Naive B cell (primary cell): ENCODE measurements around the gene CELSR1. TPM values are rescaled to one million over a fixed set of nuclear protein-coding genes. Genes with fewer than 3 reads are reported as not detected.
A peak's percentile ranks its signal among the peaks of the same experiment; 100 is the strongest.
"Not testable (repeated sequence)": the region's sequence is repeated elsewhere in the genome, so short reads cannot be mapped to it uniquely, and the experiment has no call there.

Experiments
- ATAC-seq, 2 donors: fragments of 150-1000 bp; cut with Tn5 transposase; 2 replicates each; pipeline ENCODE4 v1.10.0; 2021; ENCODE audit warnings: low read depth in 2 of 2, mild to moderate bottlenecking in 2 of 2, moderate library complexity in 2 of 2
- DNase-seq: peaks from one replicate; pipeline ENCODE4 v3.0.0; 2022
- H3K27ac Mint-ChIP-seq, 6 donors: one replicate each; pipeline ENCODE4 v1.8.0; 2020 to 2022; ENCODE audit warnings: mild to moderate bottlenecking in 6 of 6, mixed read lengths in 6 of 6, moderate library complexity in 5 of 6, inconsistent platforms in 2 of 6
- H3K27me3 Mint-ChIP-seq, 3 donors: one replicate each; pipeline ENCODE4 v1.8.0; 2021 to 2022; ENCODE audit warnings: mixed read lengths in 3 of 3, mild to moderate bottlenecking in 1 of 3
- H3K36me3 Mint-ChIP-seq, 2 donors: one replicate each; pipeline ENCODE4 v1.8.0; 2020 to 2022; ENCODE audit warnings: mixed read lengths in 2 of 2, inconsistent platforms in 1 of 2, mild to moderate bottlenecking in 1 of 2
- H3K4me1 Mint-ChIP-seq, 3 donors: one replicate each; pipeline ENCODE4 v1.8.0; 2020 to 2022; ENCODE audit warnings: mixed read lengths in 3 of 3, inconsistent platforms in 1 of 3, mild to moderate bottlenecking in 1 of 3, moderate library complexity in 1 of 3
- H3K4me3 Mint-ChIP-seq, 8 donors: one replicate each; pipeline ENCODE4 v1.8.0; 2020 to 2022; ENCODE audit warnings: mild to moderate bottlenecking in 8 of 8, mixed read lengths in 8 of 8, moderate library complexity in 8 of 8, inconsistent platforms in 2 of 8
- H3K9me3 Mint-ChIP-seq, 7 donors: one replicate each; pipeline ENCODE4 v1.8.0; 2020 to 2022; ENCODE audit warnings: mixed read lengths in 7 of 7, mild to moderate bottlenecking in 5 of 7, inconsistent platforms in 2 of 7, moderate library complexity in 1 of 7
- polyA plus RNA-seq, 6 donors: library from polyadenylated mRNA; unstranded; fragments of 300-500 nt; fragmentation: Illumina TruSeq; gene quantifications; one replicate each; pipeline ENCODE4 v1.2.3, GENCODE V29; 2021; ENCODE audit warnings: low read depth in 6 of 6

CELSR1 gene
- polyA plus RNA-seq, 6 donors from 2014 or later, result 0.94 to 3.9 (median 2.1) TPM

DNA sequence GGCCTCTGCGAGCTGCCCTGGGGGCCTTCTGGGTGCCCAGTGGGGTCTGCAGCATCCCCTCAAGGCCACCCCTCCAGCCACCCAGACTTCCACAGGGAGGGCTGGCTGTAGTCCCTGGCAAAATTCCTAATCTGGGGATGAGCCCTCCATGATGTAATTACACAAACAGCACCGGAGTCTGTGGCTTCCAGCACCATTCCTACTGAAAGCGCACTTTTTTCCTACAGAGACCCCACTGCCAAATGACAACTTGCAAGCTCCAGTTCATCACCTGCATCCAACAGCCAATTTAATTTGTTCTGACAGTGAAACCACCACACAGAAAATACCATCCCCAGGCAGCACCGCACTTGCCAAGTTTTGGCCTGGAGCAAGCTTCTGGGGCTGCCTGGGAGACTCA, 131.5 kb downstream of the CELSR1 start:
- Mint-ChIP-seq H3K9me3 (no peaks in the 10 kb centered on the region), H3K4me3 (no peak overlapping the region), H3K4me1 (peaks cover 0 to 5% (median 0%) of the 10 kb centered on the region in 3 donors), H3K27me3 (no peaks in the 10 kb centered on the region), H3K27ac (no peak overlapping the region), H3K36me3 (peaks cover 7 to 12% of the 10 kb centered on the region in 2 donors)
- no peak for ATAC-seq
- no peak for DNase-seq

DNA sequence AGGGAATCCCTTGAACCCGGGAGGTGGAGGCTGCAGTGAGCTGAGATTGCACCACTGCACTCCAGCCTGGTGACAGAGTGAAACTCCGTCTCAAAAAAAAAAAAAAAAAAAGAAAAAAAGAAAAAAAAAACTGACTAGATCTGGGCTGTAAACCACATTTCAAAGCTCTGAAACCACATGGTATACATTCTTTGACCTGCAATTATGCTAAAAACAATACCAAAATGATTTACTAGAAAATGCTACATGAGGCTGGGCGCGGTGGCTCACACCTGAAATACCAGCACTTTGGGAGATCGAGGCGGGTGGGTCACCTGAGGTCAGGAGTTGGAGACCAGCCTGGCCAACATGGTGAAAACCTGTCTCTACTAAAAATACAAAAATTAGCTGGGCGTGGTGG, 133.5 kb downstream of the CELSR1 start:
- H3K9me3 Mint-ChIP-seq, ATAC-seq, H3K27ac Mint-ChIP-seq, H3K4me3 Mint-ChIP-seq, H3K4me1 Mint-ChIP-seq, H3K27me3 Mint-ChIP-seq, DNase-seq: not testable (repeated sequence)
- peaks cover 7 to 12% of the 10 kb centered on the region in 2 donors for H3K36me3 Mint-ChIP-seq

DNA sequence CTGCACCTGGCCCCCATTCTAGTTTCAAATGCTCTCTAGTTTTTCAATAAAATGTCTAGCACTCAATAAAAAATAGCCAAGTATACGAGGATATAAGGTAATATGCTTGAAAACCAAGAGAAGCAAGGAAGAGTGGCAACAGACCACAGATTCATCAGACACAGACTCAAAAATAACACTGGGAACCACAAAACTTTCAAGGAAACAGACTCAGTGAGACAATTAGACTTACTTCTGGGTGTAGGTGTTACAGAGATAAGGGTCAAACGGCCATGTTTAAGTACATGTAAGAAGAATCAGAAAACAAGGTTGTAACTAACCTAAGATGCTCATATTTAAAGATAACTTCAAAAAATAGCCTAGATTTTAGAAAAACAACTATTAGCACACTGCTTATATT, 134.9 kb downstream of the CELSR1 start:
- H3K36me3 Mint-ChIP-seq, result peaks cover 7 to 8% of the 10 kb centered on the region in 2 donors
- DNase-seq (no peak), ATAC-seq (no peak)
- peaks cover 0 to 4% (median 0%) of the 10 kb centered on the region in 3 donors for H3K4me1 Mint-ChIP-seq
- no peaks in the 10 kb centered on the region for H3K27me3 Mint-ChIP-seq
- H3K9me3 Mint-ChIP-seq, result no peaks in the 10 kb centered on the region
- no peak overlapping the region for H3K27ac Mint-ChIP-seq
- no peak overlapping the region for H3K4me3 Mint-ChIP-seq

DNA sequence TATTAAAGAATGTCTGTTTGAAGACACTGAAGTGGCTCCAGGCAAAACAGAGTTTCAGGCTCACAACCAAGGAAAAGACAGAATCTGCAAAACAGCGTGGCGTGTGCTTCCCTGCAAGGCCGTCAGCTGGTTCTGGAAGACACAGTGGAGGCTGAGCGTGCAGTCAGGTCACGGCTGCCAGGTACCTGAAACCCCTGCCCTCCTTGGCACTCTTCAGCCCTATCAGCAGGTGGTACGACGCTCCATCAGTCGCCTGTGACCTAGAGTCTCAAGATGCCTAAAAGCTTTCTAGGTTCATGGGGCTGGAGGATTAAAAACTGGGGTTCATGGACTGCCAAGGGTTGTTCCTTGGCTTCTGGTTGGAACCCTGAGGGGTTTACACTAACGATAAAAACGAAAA, 136.1 kb downstream of the CELSR1 start:
- Mint-ChIP-seq H3K36me3 (peaks cover 0 to 7% of the 10 kb centered on the region in 2 donors), H3K4me1 (no peaks in the 10 kb centered on the region), H3K27ac (no peak overlapping the region), H3K4me3 (no peak overlapping the region), H3K27me3 (no peaks in the 10 kb centered on the region), H3K9me3 (no peaks in the 10 kb centered on the region)
- DNase-seq, result no peak
- ATAC-seq, result no peak

DNA sequence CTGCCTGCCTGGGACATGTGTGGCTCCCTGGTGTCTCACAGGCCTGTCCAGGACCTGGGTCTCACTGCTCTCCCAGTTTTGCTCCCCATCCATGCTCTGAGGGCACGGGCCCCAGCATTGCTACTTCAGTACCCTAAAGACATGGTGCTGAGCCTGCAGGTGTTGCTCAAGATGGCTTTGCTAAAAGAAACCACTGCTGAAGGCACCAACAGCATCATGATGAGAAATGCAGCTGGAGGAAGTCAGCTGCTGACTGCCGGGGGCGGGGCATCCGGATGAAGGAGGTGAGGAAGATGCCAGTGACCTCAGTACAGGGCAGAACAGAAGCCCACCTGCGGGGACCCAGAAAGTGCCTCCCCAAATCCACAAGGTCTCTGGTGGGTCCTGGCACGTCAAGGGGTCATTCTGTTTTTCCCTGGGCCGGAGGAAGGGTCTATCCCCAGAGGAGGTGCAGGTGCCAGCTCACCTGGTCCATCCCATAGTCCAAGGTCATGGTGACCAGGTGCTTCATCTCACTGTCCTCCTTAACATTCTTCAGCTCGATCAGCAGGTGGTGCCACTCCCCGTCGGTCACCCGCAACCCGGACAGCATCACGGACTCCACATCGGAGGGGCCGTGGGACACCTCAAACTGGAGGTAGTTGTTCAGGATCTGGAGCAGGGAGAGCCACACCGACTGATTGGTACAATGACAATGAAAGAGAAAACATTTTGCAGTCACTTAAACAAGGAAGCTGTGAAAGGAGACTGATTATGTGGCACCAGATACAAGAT, 138.0 kb downstream of the CELSR1 start:
- H3K27me3 Mint-ChIP-seq, result no peaks in the 10 kb centered on the region
- ATAC-seq, result no peak
- no peak overlapping the region for H3K4me3 Mint-ChIP-seq
- H3K9me3 Mint-ChIP-seq, result no peaks in the 10 kb centered on the region
- no peaks in the 10 kb centered on the region for H3K4me1 Mint-ChIP-seq
- peak overlapping the region in 1 of 6 donors; percentile 12 for H3K27ac Mint-ChIP-seq
- DNase-seq, result no peak
- H3K36me3 Mint-ChIP-seq, result peaks cover 7% of the 10 kb centered on the region in 2 donors

DNA sequence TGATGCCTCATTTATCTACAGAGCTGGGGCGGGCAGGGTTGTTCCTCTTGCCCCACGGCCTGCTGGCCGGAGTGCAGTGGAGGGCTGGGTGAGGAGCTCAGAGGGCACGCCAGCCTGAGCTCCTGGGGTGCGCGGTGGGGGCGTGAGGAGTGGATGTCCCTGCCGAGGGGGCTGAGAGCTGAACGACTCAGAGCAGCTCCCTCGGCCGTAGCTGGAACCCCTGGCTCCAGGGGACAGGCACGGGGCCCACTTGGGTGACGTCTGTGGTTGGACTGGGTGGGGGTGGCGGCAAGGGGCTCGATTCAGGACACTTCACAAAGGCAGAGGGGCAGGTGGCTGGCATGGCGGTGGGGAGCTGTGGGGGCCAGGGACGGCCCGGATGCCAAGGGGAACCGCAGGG, 139.5 kb downstream of the CELSR1 start:
- DNase-seq (no peak), ATAC-seq (no peak)
- Mint-ChIP-seq H3K9me3 (no peaks in the 10 kb centered on the region), H3K4me1 (no peaks in the 10 kb centered on the region), H3K4me3 (peak overlapping the region in 1 of 8 donors; percentile 66), H3K36me3 (peaks cover 6 to 7% of the 10 kb centered on the region in 2 donors), H3K27me3 (no peaks in the 10 kb centered on the region), H3K27ac (no peak overlapping the region)

DNA sequence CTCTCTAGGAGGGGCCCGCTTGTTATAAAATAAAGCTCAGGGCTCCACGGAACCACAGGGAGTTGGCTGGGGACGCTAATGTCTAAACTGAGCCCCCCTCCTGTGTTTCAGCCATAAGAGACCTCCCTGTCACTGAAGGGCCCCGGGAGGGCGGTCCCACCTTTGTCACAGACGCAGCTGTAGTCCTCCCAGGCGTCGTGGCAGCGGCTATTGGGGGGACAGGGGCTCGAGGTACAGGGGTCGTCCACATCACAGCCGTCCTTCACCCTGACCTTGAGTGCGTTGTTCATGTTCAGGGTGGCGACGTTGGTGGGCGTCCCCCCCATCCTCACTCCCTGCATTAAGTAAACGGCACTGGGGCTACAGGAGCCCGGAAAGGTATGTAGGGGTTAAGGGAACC, 139.9 kb downstream of the CELSR1 start:
- H3K4me1 Mint-ChIP-seq, result no peaks in the 10 kb centered on the region
- H3K36me3 Mint-ChIP-seq, result peaks cover 2 to 7% of the 10 kb centered on the region in 2 donors
- H3K27me3 Mint-ChIP-seq, result no peaks in the 10 kb centered on the region
- DNase-seq, result no peak
- H3K4me3 Mint-ChIP-seq, result no peak overlapping the region
- H3K27ac Mint-ChIP-seq, result peak overlapping the region in 1 of 6 donors; percentile 67
- no peaks in the 10 kb centered on the region for H3K9me3 Mint-ChIP-seq
- ATAC-seq, result no peak

DNA sequence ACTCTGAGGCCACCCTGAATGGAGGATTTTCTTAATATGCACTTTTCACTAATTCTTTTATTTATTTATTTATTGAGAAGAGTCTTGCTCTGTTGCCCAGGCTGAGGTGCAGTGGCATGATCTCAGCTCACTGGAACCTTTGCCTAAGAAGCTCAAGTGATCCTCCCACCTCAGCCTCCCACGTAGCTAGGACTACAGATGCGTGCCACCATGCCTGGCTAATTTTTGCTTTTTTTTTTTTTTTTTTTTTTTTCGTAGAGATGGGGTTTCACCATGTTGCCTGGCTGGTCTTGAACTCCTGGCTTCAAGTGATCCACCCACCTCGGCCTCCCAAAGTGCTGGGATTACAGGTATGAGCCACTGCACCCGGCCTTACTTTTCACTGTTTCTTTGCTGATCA, 140.4 kb downstream of the CELSR1 start:
- H3K27ac Mint-ChIP-seq, result peak overlapping the region in 1 of 6 donors; percentile 67
- not testable (repeated sequence) for H3K27me3 Mint-ChIP-seq, H3K4me3 Mint-ChIP-seq, H3K9me3 Mint-ChIP-seq, ATAC-seq, H3K4me1 Mint-ChIP-seq, H3K36me3 Mint-ChIP-seq, DNase-seq

DNA sequence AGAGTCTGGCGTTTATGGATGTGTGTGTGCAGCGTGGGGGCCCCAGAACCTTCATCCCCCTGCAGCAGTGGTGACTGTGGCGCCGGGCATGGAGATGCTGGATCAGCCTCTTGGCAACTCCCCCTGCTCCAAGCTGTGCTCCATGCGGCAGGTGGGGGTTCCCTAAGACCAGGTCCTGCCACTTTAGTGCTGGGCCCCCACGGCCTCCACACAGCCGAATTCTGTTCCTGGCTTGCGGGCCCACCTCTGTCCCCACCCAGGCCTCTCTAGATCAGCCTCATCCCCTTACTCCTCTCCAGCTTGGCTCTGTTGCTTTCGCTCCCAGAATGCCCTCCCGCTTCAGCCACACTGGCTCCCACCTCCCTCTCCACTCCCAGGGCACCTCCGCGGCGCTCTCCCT, 142.3 kb downstream of the CELSR1 start:
- H3K9me3 Mint-ChIP-seq, result no peaks in the 10 kb centered on the region
- DNase-seq (no peak), ATAC-seq (no peak)
- no peaks in the 10 kb centered on the region for H3K4me1 Mint-ChIP-seq
- H3K4me3 Mint-ChIP-seq, result no peak overlapping the region
- peaks cover 0 to 7% of the 10 kb centered on the region in 2 donors for H3K36me3 Mint-ChIP-seq
- H3K27me3 Mint-ChIP-seq, result no peaks in the 10 kb centered on the region
- no peak overlapping the region for H3K27ac Mint-ChIP-seq

DNA sequence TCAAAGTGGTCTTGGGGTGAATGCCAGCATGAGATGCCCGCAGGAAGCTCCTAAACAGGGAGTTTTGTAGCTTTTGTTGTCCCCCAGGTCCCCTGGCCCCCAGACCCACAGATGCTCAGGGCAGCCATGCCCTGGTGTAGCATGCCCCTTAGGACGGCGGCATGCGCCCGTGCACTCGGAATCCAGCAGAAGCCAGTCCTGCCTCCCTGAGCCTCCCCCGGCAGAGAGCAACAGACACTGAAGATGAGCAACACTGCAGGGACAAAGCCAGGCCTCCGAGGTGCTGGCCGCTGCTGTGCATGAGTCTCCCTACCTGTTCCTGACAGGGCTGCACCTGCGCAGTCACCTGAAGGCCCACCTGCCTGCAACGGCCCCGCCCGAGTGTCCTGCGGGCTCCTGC, 142.8 kb downstream of the CELSR1 start:
- Mint-ChIP-seq H3K36me3 (peaks cover 0 to 7% of the 10 kb centered on the region in 2 donors), H3K27me3 (peaks cover 0 to 4% (median 0%) of the 10 kb centered on the region in 3 donors), H3K4me1 (no peaks in the 10 kb centered on the region), H3K9me3 (no peaks in the 10 kb centered on the region), H3K27ac (no peak overlapping the region), H3K4me3 (no peak overlapping the region)
- ATAC-seq, result no peak
- no peak for DNase-seq

DNA sequence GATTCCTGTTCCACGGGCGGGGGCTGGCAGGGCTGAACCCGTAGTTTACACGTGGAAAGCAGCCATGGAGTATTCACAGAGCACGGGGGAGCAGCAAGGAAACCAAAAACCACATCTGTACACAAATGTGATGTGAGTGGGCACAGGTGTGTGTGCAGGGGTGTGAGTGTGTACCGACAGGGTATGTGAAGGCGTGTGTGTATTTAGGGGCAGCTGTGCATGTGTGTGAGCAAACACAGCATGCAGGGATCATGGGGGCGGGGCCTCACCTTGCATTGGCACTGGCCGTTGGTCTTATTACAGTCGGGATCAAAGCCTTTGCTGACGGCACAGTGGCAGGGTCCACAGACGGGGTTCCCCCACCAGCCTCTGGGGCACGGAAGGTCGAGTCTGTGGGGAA, 143.5 kb downstream of the CELSR1 start:
- DNase-seq (no peak), ATAC-seq (no peak)
- Mint-ChIP-seq H3K4me1 (no peaks in the 10 kb centered on the region), H3K9me3 (no peaks in the 10 kb centered on the region), H3K36me3 (peaks cover 0 to 7% of the 10 kb centered on the region in 2 donors), H3K4me3 (no peak overlapping the region), H3K27me3 (peaks cover 0 to 5% (median 0%) of the 10 kb centered on the region in 3 donors), H3K27ac (no peak overlapping the region)

DNA sequence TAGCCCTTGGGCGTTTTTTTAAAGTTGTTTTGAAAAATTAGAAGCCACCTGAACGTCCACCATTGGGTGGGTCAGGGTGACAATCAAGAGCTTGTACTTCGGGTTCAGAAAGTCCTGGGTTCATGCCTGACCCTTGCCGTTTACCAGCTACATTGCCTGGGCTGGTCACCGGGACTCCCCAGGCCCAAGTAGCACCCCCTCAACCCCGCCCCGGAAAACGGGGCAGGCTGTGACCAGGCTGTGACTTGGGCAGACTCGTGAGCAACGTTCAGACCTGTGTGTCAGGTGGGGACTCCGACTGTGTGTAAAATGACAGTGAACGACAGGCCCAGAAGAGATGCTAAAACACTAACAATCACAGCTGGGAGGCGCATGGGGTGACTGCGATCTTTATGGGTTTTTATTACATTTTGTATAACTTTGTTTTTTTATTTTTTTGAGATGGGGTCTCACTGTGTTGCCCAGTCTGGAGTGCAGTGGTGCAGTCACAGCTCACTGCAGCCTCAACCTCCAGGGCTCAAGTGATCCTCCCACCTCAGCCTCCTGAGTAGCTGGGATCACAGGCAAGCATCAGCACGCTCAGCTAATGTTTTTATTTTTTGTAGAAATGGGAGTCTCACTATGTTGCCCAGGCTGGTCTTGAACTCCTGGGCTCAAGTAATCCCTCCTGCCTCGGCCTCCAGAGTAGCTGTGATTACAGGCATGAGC, 145.1 kb downstream of the CELSR1 start:
- peaks cover 0 to 5% (median 0%) of the 10 kb centered on the region in 3 donors for H3K27me3 Mint-ChIP-seq

DNA sequence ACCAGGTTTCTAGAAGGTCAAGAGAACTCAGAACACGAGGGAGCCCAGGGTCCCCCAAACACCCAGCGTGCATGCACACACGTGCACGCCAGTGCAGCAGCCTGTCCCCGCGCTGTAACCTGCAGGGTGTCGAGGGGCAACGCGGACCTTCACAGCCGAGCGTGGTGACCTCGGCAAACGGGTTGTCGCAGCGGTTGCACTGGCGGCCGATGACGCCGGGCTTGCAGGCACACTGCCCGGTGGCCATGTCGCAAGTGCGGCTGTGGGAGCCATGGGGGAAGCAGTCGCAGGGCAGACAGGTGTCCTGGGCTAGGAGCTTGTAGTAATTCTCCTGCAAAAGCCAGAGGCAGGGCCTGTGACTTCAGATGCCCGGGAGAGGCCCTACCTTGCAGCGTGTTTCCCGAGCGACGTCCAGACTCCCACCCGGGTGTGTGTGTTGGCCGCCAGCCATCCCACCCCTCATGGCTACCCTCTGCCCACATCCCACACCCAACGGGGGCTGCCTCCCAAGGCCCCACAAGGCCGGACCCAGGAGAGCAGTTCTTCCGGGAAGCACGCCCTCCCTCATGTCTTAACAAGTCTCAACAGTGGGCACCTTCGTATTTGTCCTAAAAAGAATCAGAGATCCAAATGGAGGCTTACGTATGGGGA, 145.8 kb downstream of the CELSR1 start:
- H3K27me3 Mint-ChIP-seq, result peaks cover 0 to 5% (median 0%) of the 10 kb centered on the region in 3 donors
- no peaks in the 10 kb centered on the region for H3K9me3 Mint-ChIP-seq
- no peak overlapping the region for H3K4me3 Mint-ChIP-seq
- DNase-seq (no peak), ATAC-seq (no peak)
- H3K27ac Mint-ChIP-seq, result no peak overlapping the region
- H3K4me1 Mint-ChIP-seq, result no peaks in the 10 kb centered on the region
- peaks cover 0 to 7% of the 10 kb centered on the region in 2 donors for H3K36me3 Mint-ChIP-seq

More for the DNA sequence above, 145.1 kb downstream of the CELSR1 start:
- ATAC-seq, result no peak
- Mint-ChIP-seq H3K27ac (peak overlapping the region in 2 of 6 donors; percentile 38 to 52), H3K4me1 (no peaks in the 10 kb centered on the region), H3K9me3 (no peaks in the 10 kb centered on the region), H3K36me3 (peaks cover 0 to 7% of the 10 kb centered on the region in 2 donors), H3K4me3 (no peak overlapping the region)
- DNase-seq, result no peak
